Lung (tissue), 12 donors: Measurements from ENCODE around the gene ACYP2. TPM values are rescaled to one million over a fixed set of nuclear protein-coding genes. Genes with fewer than 3 reads are reported as not detected.
A peak's percentile ranks its signal among the peaks of the same experiment; 100 is the strongest.

Source experiments
- ATAC-seq: fragments of 200-7000 bp; cut with Tn5 transposase; one replicate; pipeline ENCODE4 v1.9.1; 2020; ENCODE audit warnings: moderate number of reproducible peaks; ENCODE audit not compliant: insufficient read depth, low FRiP score
- DNase-seq, 3 donors: peaks; one replicate each; pipeline ENCODE4 v3.0.0-alpha.2; 2013 to 2017
- H3K27ac ChIP-seq, 2 donors: one replicate each; pipeline ENCODE4 v1.5.1; 2013; ENCODE audit warnings: mild to moderate bottlenecking in 2 of 2, moderate library complexity in 2 of 2, control low read depth in 1 of 2, inconsistent platforms in 1 of 2, low read depth in 1 of 2, low read length in 1 of 2
- H3K27me3 ChIP-seq, 3 donors: one replicate each; pipeline ENCODE4 v1.5.1; 2013; ENCODE audit warnings: low read length in 2 of 3; ENCODE audit not compliant: control insufficient read depth in 3 of 3, insufficient read depth in 3 of 3
- H3K36me3 ChIP-seq, 4 donors: one replicate each; pipeline ENCODE4 v1.5.1; 2013; ENCODE audit warnings: low read length in 4 of 4, mild to moderate bottlenecking in 1 of 4, moderate library complexity in 1 of 4; ENCODE audit not compliant: control insufficient read depth in 4 of 4, insufficient read depth in 4 of 4
- H3K4me1 ChIP-seq, 5 donors: one replicate each; pipeline ENCODE4 v1.5.1; 2013; ENCODE audit warnings: low read length in 5 of 5, mild to moderate bottlenecking in 2 of 5, moderate library complexity in 1 of 5; ENCODE audit not compliant: control insufficient read depth in 5 of 5, insufficient read depth in 5 of 5
- H3K4me3 ChIP-seq: one replicate; pipeline ENCODE4 v1.5.1; 2013; ENCODE audit warnings: mild to moderate bottlenecking, control low read depth, moderate library complexity
- H3K9ac ChIP-seq, 2 donors: one replicate each; pipeline ENCODE4 v1.5.1; 2013; ENCODE audit warnings: low read length in 2 of 2, control low read depth in 1 of 2; ENCODE audit not compliant: insufficient read depth in 1 of 2
- H3K9me3 ChIP-seq, 4 donors: one replicate each; pipeline ENCODE4 v1.5.1; 2013; ENCODE audit warnings: low read length in 3 of 4, mild to moderate bottlenecking in 1 of 4, moderate library complexity in 1 of 4; ENCODE audit not compliant: control insufficient read depth in 4 of 4, insufficient read depth in 3 of 4
- whole genome bisulfite sequencing, 2 donors: extraction: QIAGEN DNeasy Blood & Tissue Kit; methylation state at CpG; one replicate each; pipeline ENCODE4 v1.1.7; 2013; 5-methylcytosine and 5-hydroxymethylcytosine counted together
- polyA plus RNA-seq, 2 donors: library from polyadenylated mRNA; stranded (reverse); fragments of 200-250 nt; gene quantifications; one replicate each; pipeline ENCODE4 v1.2.1, GENCODE V29; 2013
- total RNA-seq, 2 donors: library from RNA; depleted of rRNA in 1 of 2; stranded (reverse); fragments of >200 nt in 1 of 2; gene quantifications; one replicate each; pipeline ENCODE4 v1.2.1, GENCODE V29; 2014 to 2021
- TF ChIP-seq, protein P1 (sequence below): IDR thresholded peaks from 2 replicates; pipeline ENCODE4 v1.5.1; 2012; ENCODE audit warnings: mild to moderate bottlenecking; ENCODE audit errors: control extremely low read depth, extremely low read depth
- donor health status: control.
- donor health status: control.
- donor health status: Bipolar disorder and iron deficiency.
- donor health status: healthy.
- donor health status: DM: yes; HTN: yes; CAD: no.

The ACYP2 gene
- total and polyA plus RNA-seq, 4 donors, result 13.2 to 23.7 (median 18.0) TPM

DNA sequence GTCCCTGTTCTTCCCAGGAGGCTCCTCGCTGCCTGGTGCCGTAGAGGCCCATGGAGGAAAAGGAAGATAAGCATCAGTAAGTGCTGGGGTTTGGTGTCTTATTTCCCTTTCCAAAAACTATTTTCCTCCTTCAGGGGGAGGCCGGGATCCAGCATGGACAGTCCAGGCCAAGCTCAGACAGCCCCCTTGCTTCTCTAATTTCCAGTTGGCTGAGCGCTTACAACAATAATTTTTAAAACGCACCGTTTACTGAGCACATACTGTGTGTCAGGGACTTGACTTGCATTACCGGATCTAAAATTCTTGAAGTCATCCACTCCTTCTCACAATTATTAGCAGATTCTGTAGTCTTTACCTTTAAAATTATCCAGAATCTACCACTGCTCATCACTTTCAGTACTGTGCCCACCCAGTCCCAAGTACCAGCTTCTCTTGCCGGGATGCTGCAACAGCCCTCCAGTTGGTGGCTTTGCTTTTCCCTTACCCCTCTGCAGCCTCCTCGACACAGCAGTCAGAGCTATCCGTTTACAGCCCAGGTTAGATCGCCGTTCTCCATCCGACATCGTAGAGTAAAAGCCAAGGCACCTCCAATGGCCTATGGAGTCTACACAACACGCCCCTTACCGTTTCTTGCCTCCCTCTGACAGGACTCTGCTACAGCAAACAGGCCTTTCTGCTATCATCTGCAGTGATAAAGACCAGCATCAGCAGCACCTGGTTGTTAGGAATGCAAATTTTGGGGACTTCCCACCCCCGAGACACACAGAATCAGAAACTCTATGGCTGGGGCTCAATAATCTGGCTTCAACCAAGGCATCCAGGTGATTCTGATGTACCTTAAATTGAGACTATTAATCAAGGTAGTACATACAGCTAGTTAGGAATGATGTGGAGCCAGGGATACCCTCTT lies 215.8 kb downstream of the ACYP2 start:
- WGBS, 2 donors, result 45 to 51% methylated on average over 17 of the region's 17 CpGs

DNA sequence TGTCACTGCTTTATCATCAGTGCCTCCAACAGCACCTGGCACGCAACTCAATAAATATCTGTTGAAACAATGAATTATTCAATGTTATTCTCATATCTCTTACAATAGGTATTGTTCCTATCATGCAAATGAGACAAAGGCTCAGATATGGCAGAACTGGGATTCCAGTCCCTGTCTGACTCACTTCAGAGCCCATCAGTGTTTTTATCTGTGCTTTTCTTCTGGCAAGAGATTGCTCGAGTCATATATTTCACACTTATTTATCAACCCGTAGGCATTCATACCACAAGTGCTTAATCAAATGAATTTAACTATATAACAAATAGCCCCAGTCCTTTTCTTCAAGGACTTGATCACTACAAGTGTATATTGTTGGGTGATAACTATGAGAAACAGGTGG lies 217.0 kb downstream of the ACYP2 start:
- WGBS, 2 donors, result 72 to 77% methylated on average over 3 of the region's 3 CpGs
- peaks cover 7 to 21% (median 11%) of the 10 kb centered on the region in 5 donors for H3K4me1 ChIP-seq
- H3K9me3 ChIP-seq, result no peaks in the 10 kb centered on the region
- no peak for ATAC-seq
- H3K27me3 ChIP-seq, result no peaks in the 10 kb centered on the region
- H3K9ac ChIP-seq, result no peak overlapping the region
- DNase-seq, result no peak
- no peak overlapping the region for H3K4me3 ChIP-seq
- TF ChIP-seq, protein P1, sequence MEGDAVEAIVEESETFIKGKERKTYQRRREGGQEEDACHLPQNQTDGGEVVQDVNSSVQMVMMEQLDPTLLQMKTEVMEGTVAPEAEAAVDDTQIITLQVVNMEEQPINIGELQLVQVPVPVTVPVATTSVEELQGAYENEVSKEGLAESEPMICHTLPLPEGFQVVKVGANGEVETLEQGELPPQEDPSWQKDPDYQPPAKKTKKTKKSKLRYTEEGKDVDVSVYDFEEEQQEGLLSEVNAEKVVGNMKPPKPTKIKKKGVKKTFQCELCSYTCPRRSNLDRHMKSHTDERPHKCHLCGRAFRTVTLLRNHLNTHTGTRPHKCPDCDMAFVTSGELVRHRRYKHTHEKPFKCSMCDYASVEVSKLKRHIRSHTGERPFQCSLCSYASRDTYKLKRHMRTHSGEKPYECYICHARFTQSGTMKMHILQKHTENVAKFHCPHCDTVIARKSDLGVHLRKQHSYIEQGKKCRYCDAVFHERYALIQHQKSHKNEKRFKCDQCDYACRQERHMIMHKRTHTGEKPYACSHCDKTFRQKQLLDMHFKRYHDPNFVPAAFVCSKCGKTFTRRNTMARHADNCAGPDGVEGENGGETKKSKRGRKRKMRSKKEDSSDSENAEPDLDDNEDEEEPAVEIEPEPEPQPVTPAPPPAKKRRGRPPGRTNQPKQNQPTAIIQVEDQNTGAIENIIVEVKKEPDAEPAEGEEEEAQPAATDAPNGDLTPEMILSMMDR, result no peak
- H3K36me3 ChIP-seq, result no peaks in the 10 kb centered on the region
- H3K27ac ChIP-seq, result no peak overlapping the region

More for the DNA sequence above, 215.8 kb downstream of the ACYP2 start:
- peak overlapping the region; percentile 18 for H3K4me3 ChIP-seq
- TF ChIP-seq, protein P1, result no peak
- peaks cover 3 to 21% (median 11%) of the 10 kb centered on the region in 5 donors for H3K4me1 ChIP-seq
- H3K27ac ChIP-seq, result peak overlapping the region; percentile 61 to 80
- no peak for DNase-seq
- ATAC-seq, result no peak
- H3K9me3 ChIP-seq, result no peaks in the 10 kb centered on the region
- H3K27me3 ChIP-seq, result no peaks in the 10 kb centered on the region
- H3K36me3 ChIP-seq, result no peaks in the 10 kb centered on the region
- H3K9ac ChIP-seq, result peak overlapping the region; percentile 42 to 93

DNA sequence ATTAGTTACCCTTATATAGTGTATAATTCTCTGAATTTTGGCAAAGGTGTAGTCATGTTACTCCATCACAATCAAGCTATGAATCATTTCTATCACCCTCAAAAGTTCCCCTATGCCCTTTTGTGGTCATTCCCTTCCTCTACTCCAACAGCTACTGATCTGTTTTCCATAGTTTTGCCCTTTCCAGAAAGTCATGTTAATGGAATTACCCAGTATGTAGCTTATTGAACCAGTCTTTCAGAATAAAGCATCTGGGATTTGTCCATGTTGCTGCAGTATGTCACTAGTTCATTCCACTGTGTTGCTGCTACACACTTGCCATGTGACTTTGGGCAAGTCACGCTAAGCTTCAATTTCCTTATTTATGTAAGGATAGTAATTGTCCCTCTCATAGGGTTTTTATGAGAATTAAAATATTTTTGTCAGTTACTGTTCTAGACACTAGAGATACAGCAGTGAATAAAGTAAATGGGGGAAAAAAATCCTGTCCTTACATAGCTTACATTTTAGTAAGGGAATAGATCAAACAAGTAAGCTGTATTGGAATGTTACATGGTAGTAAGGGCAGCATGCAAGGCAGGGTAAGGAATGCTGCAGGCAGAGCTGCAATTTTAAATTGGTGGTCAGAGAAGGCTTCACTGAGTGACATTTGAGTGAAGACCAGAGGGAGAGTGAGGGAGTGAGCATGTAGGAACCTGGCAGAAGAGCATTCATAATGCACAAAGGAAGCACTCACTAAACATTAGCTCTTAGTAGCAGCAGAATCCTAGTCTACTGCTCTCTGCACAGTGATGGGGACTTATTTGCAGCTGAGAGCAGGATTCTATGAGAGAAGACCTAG lies 220.9 kb downstream of the ACYP2 start:
- Histone ChIP-seq H3K4me3 (no peak overlapping the region), H3K27me3 (no peaks in the 10 kb centered on the region), H3K9ac (no peak overlapping the region), H3K4me1 (peaks cover 1 to 7% (median 4%) of the 10 kb centered on the region in 5 donors), H3K9me3 (no peaks in the 10 kb centered on the region), H3K36me3 (no peaks in the 10 kb centered on the region), H3K27ac (peak overlapping the region in 1 of 2 donors; percentile 67)
- WGBS, 2 donors, result 56 to 67% methylated on average over 1 of the region's 1 CpG
- DNase-seq (no peak), ATAC-seq (peak; percentile 41)
- TF ChIP-seq, protein P1, result no peak
